ENCODE results near the gene S100A1.
A peak's percentile ranks its signal among the peaks of the same experiment; 100 is the strongest.

S100A1 gene

GRCh38 chr1:153610811-153611301 is 17.4 kb upstream of the S100A1 start:
- no peak for DNase-seq (ENCODE audit: low read depth)

GRCh38 chr1:153611356-153611755 is 16.9 kb upstream of the S100A1 start:
- DNase-seq (ENCODE audit: low read depth), result no peak

- DNase-seq (ENCODE audit: low read depth), result no peak
Observed at GRCh38 chr1:153612111-153612754, 16.0 kb upstream of the S100A1 start.

DNA sequence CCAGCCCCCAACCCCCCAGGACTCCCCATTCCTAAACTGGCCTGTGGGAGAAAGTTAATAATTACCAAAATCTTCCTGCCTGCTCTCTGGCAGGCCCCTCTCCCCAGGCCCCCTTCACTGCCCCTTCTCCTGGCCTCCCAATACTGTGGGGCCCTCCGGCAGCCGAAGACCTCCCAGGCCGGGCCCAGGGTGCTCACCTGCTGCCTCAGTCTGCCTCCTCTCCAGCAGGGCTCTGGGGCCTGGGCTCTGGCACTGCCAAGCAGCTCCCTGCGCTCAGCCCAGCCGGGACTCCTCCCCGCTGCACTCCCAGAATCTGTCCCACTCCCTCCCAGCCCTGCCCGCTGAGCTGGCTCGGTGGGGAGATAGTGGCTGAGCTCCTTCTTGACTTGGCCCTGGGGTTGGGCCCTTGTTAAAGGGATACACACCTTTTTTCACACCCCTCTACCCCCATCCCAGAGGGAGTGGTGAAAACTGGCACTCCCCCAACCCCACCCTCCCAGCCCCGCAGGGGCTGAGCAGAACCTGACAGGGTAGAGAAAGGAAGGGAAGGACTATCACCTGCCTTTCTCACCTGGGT is 15.4 kb upstream of the S100A1 start, which contains the start of gene S100A16:
S100A16 (minus strand) TSS at position 383 of the 577 bp plus-strand sequence. CDS start 4,986 bp downstream, outside the sequence.
- no peak for DNase-seq (ENCODE audit: low read depth)

GRCh38 chr1:153613406-153613805 is 14.8 kb upstream of the S100A1 start:
- DNase-seq (ENCODE audit: low read depth), result no peak

DNA sequence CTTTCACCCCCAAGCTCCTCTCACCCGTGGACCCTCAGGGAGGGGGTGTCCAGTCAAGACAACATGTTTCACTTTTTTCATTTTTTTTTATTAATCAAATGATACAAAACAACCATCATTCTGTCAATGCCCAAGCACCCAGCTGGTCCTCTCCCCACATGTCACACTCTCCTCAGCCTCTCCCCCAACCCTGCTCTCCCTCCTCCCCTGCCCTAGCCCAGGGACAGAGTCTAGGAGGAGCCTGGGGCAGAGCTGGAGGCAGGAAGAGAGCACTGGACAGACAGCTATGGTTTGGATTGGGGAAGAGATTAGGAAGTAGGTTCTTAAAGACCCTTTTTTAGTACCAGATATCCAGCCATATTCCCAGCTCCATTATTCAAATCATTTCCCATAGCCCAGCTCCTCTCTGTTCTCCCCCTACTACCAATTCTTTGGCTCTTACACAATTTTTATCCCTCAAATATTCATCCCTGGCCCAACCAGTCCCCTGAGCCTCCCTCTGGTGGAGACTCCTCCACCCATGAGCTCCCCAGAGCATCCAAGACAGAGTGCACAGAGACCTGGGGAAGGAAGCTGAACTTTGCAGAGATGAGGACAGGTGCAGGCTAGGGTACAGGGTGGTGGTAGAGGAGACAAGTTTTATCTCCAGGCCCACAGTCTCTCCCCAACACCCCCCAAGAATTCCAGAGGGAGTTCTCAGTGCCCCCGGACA is 13.9 kb upstream of the S100A1 start:
- DNase-seq (ENCODE audit: low read depth), result no peak

GRCh38 chr1:153614906-153615305 is 13.3 kb upstream of the S100A1 start:
- DNase-seq (ENCODE audit: low read depth), result no peak

DNA sequence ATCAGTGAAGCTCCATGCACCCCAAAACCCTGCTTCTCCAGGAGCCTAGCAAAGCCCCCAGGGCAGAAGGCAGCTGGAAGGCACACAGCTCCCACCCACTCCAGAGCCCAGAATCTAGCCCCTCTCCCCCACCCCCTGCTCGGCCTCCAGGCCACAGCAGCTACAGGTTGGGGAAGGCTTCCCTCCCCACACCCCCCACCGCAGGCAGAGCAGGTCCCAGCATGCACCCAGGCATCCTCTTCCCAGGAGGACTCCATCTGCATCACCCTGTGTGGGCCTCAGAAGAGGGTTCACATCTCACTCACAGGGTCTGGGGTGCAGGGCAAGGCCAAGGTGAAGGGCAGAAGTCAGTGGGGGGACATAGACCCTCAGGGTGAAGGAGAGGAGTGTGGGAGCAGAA is 12.8 kb upstream of the S100A1 start:
- DNase-seq (ENCODE audit: low read depth), result no peak

- DNase-seq (ENCODE audit: low read depth), result no peak
Observed at GRCh38 chr1:153616144-153616916, 11.9 kb upstream of the S100A1 start, which contains the start of gene S100A14. TSS of gene S100A14 (minus strand) at chr1:153616325. CDS start at chr1:153615858, 467 bp downstream.

DNA sequence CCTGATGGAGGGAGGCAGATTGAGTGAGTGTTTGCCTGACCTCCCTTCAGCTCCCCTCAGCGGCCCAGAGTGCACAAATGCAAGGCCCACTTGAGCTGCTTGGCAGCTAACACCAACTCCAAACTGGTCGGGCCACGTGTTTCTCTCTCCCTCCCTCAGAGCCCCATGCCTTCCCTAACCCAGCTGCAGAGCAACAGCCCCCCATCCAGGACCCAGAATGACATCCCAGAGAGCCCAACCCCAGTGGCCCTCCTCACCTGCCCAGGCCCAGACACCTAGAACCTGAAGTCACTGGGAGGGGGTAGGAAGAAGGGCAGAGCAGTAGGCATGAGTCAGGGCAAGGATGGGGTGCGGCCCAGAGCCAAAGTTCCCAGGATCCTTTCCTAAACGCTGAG is 11.3 kb upstream of the S100A1 start:
- no peak for DNase-seq (ENCODE audit: low read depth)

DNA sequence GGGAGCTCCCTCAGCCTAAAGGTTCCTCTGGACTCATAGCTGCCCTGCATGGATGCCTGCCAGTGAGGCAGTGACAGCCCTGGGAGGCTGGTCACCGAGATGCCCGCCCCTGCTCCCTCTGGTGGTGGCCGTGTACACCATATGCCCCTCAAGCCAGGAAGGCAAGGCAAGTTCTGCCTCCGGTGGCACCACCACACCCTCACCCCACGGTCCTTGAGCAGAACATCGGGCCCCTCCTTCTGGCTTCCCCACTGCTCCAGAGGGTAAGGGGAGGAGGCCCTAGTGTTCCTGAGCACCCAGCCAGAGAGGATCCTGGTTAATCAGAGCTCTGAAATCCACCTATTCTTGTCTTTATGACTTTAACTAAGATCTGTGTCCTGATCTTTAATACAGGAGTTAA is 10.6 kb upstream of the S100A1 start:
- peak; percentile 56 for DNase-seq (ENCODE audit: low read depth)

DNA sequence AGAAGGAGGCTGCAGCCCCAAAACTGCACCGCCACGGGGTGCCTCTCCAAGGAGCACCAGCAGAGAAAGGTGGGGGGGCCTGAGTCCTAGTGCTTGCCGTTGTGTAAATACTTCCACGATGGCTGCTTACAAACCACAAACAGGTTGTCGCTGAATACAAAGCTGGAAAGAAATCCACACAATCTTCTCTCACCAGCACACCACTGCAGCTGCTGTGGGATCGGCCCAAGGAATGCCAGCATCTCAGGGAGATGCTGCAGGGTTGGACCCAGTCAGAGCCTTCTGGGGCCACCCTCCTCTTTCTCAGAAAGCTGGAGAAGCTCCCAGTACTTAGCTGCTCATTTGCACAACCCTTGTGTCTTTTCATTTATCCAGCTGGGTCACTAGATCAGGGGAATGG is 9.1 kb upstream of the S100A1 start:
- no peak for DNase-seq (ENCODE audit: low read depth)

GRCh38 chr1:153623101-153623500 is 5.1 kb upstream of the S100A1 start:
- no peak for DNase-seq (ENCODE audit: low read depth)

- no peak for DNase-seq (ENCODE audit: low read depth)
Observed at GRCh38 chr1:153624965-153625611, 3.1 kb upstream of the S100A1 start.

DNA sequence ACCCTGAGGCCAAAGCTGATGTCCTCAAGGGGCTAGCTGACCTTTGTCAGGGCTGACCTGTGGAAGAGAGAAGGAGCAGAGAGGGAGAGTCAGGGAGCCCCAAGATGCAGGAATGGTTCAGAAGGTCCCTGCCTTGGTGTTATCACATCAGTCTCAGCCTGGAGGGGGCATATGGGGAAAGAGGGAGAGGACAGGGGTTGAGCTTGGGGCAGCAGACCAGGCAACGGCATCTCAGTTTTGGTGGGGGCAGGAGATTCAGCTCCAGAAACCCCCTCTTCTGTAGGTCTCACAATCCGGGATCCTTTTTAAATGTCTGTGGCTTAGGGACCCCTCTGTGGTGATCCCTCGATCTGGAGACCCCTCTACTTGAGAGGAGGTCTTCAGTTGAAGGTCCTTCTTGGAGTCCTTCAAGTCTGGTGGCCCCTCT is 1.7 kb upstream of the S100A1 start:
- DNase-seq (ENCODE audit: low read depth), result no peak

GRCh38 chr1:153626904-153627714 is 1.1 kb upstream of the S100A1 start, which contains the start of gene S100A13:
TSS of gene S100A13 (minus strand) at chr1:153627505. CDS start at chr1:153626472, 1,033 bp downstream.
- DNase-seq (ENCODE audit: low read depth), result no peak

DNA sequence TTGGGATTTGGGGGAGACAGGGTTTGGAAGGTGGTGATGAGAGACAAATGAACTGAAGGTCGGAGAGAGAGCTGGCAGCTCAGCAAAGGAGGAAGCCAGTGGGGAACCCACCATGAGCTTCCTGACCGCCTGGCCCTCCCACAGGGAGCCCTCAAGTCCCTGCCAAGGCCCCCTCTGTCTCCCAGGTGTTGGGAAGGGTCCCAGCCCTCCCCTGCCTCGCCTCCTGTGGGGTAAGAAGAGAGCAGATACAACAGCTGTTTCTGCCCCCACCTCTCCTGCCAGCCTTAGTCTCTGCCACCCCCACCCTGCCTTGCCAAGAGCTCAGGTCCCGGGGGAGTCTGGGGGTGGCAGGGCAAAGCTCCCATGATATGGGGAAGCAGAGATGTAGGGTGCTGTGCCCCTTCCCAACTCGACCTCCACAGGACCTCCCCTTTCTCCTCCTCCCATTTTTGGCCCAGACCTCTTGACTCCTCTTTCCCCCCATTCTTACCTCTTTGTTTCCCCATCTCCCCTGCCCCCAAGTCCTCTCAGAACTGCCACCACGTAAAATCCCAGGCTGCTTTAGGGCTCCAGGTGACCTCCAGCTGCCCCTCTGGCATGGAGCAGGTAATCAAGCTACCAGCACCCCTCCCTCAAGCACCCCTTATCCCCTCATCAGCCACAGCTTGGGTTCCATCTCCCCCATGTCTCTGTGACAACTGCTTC is 556 bp downstream of the S100A1 start:
- DNase-seq (ENCODE audit: low read depth), result no peak

DNA sequence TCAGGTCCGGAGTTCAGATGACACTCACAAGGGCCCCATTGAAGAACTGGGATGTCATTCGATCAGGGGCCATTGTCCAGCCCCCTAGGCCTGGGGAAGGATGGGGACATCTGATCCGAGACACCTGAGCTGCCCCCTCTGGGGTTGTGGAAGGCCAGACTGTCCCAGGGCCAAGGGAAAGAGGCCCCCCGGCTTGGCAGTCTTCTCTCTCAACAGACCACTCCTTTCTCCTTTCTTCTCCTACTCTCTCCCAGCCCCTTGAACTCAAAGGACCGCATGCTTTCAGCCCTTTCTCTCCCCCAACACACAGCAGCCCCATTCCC is 1.1 kb downstream of the S100A1 start:
- DNase-seq (ENCODE audit: low read depth), result no peak

- no peak for DNase-seq (ENCODE audit: low read depth)
Observed at GRCh38 chr1:153629971-153630370, 1.7 kb downstream of the S100A1 start.

DNA sequence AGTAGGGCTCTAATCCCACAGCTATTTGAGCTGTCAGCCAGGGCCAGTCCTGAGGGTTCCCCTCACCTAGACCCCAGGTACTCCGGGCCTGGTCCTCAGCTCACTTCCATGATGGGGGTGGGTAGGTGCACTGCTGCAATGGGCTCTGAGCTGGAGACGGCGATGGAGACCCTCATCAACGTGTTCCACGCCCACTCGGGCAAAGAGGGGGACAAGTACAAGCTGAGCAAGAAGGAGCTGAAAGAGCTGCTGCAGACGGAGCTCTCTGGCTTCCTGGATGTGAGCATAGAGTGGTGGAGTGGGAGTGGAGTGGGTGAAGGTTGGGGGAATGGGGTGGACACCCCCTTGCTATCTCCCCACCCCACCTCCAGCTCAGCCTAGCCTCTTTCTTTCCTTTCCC is 2.1 kb downstream of the S100A1 start:
- DNase-seq (ENCODE audit: low read depth), result no peak
